HG02870 (cell line): ENCODE measurements around the gene SUN2.

Source experiments
- ATAC-seq: cut with Tn5 transposase; IDR thresholded peaks from one replicate; pipeline ENCODE4 v1.9.1; 2021; ENCODE audit warnings: mild to moderate bottlenecking, moderate library complexity; ENCODE audit not compliant: unreplicated experiment

The SUN2 gene

DNA sequence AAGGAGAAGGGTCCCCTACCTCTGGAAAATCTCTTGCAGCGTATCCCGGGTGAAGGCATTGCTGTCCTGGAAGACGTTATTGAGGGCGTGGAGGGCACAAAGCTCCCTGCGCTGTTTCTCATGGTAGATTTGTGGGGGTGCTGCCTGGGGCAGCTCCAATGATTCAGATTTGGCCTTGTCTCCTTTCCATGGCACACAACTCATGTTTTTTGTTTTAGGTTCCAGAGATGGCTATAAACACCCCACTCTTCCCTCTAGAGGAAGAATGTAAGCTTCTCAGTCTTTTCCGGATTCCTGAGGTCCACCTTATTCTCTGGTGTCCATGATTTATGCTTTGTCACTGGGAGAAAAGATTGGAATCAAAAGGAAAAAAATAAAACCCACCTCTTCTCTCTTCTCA lies 56.0 kb downstream of the SUN2 start:
- no peak for ATAC-seq

DNA sequence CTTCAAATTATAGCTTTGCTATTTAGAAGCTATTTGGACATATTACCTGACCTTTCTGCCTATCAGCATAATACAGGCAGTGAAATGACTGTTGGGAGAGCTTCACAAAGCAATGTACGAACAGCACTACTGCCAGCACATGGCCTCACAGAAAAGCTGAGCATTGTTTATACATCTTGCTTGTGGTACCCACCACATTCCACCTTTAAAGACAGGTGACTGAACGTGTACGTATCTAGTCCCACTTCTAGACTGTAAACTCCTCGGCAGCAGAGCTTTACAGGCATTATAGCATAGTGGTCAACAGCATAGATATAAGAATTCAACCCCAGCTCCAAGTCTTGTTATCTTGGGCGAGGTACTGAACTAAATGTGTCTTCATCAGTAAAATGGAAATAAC lies 56.7 kb downstream of the SUN2 start:
- ATAC-seq: no peak

DNA sequence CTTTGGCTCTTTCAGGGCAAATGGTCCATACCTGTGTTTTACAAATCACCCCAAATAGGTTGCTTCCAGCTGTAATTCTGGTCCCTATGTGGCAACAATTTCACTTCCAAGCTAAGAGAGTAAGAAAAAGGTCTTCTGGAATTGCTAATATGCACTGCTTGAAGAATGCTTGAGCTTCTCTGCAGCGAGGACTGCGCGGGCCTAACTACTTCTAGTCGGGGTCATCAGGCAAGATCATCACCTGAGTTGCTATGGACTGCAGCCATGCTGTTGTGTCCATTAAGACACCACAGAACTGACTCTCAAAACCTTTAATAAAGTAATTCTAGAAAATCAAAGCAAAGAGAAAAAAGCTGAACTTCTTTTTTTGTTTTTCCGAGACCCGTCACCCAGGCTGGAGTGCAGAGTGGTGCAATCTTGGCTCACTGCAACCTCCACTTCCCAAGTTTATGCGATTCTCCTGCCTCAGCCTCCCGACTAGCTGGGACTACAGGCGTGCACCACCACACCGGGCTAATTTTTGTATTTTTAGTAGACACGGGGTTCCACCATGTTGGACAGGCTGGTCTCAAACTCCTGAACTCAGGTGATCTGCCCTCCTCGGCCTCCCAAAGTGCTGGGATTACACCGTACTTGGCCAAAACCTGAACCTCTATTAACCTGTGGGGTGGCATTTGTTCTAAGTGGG lies 57.2 kb downstream of the SUN2 start:
- ATAC-seq: no peak

DNA sequence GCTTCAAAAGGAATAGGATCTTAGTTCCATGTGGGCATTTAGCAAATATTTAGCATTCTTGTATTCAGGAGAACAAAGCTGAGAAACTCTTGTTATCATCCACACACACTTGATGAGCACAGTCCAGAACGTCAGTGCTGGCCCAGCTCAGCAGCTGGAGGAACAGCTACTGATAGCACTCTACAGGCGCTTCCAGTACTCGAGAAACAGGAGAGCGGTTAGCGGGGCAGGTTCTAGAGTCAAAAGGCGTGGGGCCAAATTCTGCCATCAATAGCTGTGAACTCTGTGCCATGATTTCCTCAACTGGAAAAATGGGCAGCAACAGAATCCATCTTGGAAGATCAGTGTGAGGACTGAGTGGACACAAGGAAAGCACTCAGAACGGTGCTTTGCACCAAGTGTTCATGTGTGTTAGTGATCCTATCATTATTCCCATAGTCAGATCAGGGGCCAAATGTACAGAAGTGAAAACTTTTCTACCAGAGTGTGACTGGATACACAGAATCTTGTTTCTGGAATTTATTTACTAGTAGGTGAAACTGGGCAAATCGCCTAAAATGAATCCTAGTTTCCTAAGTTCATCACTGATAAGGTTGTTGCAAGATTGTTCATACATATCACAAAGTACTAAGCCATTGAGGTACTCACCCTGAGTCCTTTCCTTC lies 58.2 kb downstream of the SUN2 start:
- no peak for ATAC-seq

DNA sequence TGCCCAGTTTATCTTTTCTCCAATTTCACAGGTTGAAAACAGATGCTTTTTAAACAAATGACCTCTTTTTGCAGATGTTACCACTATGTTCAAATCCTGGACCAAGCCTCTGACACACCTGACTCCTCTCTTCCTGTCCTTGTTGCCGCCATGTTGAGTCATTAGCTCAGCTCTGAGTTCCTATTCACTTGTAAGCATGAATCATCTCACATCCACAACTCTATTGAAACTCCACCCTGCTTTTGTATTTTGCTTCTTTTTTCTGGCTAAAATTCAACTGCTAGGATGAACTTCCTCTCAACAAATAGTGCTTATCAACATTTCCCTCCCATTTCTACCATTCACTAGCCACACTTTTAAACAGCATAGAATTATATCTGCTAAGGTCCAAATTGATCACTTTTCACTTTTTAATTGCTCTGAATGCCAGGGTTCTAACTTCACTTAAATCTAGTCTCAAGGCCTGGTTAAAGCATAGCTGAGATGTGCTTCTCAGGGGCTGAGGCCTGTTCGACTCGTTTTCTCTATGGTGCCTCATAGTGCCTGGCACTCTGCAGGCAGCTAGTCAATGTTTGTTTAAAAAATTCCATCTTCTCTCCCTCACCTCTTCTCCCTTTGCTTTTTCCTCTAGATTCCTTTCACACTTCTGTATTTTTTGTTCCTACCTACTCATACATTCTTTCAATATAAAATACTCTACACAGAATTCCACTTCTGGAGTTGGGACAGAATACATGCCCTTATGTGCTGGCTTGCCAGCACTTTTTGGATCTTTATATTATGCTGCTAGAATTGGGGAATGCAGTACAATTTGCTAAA lies 59.0 kb downstream of the SUN2 start:
- ATAC-seq: no peak

DNA sequence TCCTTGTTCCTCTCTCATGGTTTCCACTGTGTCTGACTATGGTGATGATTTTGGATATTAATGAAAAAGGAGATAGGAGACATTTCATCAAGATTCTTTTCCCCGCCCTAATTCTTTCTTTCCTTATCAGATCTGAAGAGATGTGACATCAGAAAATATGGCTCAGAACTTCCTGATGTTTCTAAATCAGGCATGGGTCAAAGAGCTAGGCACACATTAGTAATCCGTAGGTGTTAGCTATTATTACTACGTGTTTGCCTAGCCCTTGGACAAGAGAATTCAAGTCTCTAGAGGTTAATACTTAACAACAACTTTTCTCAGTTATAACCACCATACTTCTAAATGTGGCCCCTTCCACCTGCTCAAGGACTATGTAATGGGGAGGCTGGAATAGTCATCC lies 60.9 kb downstream of the SUN2 start:
- ATAC-seq: no peak

DNA sequence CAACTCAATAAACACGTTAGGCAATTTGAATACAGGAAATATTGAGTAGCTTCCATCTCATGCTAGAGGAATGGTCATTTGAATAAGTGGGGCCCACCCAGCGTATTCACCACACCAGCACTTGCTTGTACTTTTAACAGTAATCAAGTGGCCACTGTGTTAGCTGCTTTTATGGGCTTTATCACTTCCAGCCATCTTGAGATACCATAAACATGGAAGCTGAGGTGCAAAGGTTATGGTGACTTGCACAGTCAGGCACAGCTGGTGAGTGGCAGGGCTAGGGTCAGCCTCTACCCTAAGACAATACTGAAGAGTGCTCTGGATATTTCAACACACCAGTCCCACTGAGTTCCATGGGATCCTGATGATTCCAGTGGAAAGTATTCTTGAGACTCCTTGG lies 61.7 kb downstream of the SUN2 start:
- ATAC-seq: no peak

DNA sequence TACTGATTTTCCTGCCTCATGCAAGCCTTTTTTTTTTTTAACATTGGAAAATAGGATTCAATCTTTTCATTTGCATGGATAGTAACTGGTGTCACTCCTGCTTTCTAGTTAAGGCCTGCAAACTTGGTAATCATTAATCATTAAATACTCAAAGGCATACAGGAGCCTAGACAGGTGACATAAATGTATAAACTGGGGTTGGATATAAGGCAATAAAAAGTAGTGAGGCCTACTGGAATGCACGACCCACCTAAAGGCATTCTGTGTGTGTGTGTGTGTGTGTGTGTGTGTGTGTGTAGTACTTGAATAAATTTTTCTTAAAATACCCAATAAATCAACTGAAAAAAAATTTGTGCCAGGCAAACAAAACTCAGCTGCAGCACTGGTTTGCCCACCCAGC lies 66.1 kb downstream of the SUN2 start:
- no peak for ATAC-seq

DNA sequence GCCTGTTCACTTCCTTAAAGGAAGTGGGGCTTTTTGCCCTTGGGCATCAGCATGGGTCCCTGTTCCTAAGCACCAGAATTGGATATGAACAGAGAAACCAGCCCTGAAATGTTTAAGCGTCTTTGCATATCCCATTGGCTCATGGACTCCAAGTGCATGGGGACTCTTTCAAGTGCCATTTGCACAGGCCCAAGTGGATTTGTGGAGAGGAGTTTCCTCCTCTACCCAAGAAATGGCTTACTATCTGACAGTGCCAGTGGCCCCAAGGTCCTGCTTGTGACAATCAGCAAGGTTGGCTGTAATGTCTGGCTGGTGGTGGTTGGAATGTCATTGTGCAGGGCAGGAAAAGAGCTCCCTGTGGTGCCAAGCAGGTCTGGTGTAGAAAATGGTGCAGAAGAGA lies 70.0 kb downstream of the SUN2 start:
- no peak for ATAC-seq

DNA sequence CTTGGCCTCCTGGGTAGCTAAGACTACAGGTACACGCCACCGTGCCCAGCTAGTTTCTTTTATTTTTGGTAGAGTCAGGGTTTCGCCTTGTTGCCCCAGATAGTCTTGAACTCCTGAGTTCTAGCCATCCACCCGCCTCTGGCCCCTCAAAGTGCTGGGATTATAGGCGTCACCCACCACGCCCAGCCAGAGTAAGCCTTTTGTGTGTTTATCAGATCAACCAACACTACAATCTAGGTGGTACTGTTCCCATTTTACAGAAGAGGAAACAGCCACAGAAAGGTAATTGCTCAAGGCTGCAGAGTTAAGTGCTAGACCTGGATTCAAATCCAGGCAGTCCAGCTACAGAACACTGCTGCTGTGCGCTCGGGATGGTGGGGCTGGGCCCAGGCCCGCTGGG lies 70.9 kb downstream of the SUN2 start:
- ATAC-seq: no peak
